Kidney glomerular epithelial cell (primary cell): Measurements from ENCODE around the gene PTGES.
"Not testable (repeated sequence)": the region's sequence is repeated elsewhere in the genome, so short reads cannot be mapped to it uniquely, and the experiment has no call there.

ENCODE experiments used
- DNase-seq: peaks from one replicate; lab custom pipeline; 2025; lab: John Stamatoyannopoulos, UW

PTGES gene

GRCh38 chr9:129770741-129771140, 17.9 kb upstream of the PTGES start:
- DNase-seq: no peak

- no peak for DNase-seq
Measured at GRCh38 chr9:129769669-129770068, 16.8 kb upstream of the PTGES start.

DNA sequence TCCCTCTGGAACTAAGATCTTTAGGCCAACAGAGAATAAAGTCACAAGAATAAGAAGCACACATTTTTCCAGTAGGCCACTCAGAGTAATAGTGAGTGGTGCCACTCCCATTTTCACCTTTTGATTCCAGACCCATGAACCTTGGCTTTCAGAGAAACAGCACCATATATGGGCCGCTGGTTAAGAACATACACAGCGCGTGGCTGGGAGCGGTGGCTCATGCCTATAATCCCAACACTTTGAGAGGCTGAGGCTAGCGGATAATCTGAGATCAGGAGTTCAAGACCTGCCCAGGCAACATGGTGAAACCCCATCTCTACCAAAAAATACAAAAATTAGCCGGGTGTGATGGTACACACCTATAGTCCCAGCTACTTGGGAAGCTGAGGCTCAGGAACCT, 15.6 kb upstream of the PTGES start:
- no peak for DNase-seq

- DNase-seq: no peak
Measured at GRCh38 chr9:129765764-129766317, 13.0 kb upstream of the PTGES start.

DNA sequence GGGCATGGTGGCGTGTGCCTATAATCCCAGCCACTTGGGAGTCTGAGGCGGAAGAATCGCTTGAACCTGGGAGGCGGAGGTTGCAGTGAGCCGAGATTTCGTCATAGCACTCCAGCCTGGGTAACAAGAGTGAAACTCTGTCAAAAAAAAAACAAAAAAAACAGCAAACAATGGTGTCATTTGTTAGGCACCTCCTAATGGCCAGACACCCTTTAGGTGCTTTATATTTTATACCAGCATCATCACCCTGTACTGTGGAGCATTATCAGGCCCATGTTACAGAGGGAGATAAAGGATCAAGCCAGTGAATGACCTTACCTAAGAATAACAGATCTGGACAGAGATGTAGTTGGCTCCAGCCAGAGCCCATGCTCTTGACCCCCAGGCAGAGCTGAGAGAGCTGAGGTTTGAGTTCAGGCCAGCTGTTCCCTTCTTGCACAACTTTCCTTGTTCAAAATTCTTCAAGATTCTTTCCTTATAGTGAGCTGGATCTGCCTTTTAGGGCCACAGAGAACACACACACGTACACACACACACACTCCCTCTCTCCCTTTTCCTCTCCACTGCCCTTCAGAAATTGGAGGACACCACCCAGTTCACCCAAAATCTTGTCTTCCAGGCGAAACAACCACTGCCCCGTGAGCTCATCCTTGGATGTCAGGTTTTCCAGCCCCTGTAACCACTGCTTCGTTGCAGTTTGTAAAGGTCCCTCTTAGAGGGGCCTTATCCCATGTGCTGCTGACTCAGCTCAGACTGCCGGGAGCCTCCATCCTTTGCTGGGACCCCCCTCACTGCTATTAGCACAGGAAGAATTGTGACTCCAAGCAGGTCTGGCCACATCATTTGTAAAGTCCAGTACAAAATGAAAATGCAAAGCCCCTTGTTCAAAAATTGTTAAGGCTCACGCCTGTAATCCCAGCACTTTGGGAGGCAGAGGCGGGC, 10.4 kb upstream of the PTGES start:
- no peak for DNase-seq

DNA sequence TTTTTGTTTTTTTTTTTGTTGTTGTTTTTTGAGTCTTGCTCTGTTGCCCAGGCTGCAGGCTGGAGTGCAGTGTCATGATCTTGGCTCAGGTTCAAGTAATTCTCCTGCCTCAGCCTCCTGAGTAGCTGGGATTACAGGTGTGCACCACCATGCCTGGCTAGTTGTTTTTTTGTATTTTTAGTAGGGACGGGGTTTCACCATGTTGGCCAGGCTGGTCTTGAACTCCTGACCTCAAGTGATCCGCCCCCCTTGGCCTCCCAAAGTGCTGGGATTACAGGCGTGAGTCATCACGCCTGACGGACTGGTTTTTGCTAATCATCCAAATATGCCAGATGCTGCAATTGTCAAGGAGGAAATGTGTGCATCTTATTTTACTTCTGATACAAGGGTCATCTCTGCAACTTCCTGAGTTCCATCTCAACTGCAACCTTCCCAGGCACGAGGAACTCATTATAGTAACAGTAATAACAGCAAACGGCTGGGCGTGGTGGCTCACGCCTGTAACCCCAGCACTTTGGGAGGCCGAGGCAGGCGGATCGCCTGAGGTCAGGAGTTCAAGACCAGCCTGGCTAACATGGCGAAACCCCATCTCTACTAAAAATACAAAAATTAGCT, 9.6 kb upstream of the PTGES start:
- peak; percentile 15 for DNase-seq

GRCh38 chr9:129761901-129762369, 9.1 kb upstream of the PTGES start:
- peak; percentile 41 for DNase-seq

DNA sequence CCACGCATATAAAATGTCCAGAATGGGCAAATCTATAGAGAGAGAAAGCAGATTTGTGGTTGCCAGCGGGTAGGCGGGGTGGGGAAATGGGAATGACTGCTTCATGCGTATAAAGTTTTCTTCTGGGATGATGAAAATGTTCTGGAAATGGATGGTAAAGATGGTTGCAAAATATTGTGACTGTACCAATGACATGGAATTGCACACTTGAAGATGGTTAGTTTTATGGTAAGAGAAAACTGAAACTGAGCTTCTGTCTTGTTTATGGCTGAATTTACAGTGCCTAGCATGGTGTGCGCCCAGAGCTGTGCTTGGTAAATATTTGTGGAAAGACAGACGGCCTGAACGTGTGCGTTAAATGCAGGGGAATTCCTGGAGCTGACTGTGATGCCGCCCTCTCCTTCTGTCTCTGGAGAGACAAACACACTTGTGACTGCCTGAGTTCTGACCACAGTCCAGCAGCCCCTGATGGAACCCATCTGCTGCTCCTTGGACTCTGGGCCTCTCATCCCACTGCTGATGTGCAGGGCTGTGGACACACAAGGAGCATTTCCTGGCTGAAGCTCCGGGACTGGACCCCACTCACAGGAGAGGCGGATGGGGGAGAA, 8.6 kb upstream of the PTGES start:
- no peak for DNase-seq

GRCh38 chr9:129760784-129761183, 7.9 kb upstream of the PTGES start:
- not testable (repeated sequence) for DNase-seq

DNA sequence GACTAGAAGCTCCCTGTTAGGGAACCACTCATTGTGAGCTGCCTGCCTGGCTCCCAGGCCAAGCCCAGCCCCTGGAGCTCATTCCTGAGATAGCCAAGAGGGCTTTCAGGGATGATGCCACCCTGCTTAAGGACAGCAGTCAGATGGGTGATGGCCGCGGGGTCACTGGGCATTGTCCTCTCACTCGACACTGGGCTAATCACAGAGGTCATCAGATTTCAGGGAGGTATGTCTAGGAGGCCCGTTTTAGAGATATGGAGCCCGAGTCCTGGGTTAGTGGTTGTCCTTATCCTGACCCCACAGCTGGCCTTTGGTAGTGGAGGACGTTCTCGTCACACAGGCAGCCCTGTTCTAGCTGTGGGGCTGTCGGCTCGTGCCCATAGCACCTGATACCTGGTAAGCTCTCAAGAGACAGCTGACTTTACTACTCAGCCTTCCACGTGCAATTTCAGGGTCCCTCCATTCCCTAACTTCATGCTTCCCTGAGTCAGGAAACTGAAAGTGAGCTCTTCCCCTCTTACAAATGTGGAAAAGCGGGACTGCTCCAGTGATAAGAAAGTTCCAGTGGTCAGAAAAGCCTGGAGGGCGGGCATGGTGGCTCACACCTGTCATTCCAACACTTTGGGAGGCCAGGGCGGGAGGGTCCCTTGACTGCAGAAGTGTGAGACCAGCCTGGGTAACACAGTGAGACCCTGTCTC, 7.1 kb upstream of the PTGES start:
- no peak for DNase-seq

- DNase-seq: no peak
Measured at GRCh38 chr9:129759319-129759718, 6.5 kb upstream of the PTGES start.

DNA sequence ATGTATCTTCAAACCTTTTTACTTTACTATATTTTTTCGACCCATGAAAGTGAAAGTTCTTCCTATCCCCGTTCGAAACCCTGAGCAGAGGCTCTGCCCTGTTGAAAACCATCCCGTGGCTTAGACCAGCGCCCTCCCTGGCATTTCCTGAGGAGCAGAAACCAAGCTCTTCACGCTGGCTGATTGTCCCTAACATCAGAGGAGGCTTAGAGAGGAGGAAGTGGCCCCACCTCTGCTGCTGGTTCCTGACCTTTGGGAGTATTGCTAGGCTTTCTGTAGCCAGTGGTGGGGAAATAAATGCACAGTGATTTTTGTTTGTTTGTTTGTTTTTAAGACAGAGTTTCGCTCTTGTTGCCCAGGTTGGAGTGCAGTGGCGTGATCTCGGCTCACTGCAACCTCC, 4.2 kb upstream of the PTGES start:
- DNase-seq: no peak

GRCh38 chr9:129756191-129756590, 3.3 kb upstream of the PTGES start:
- no peak for DNase-seq

DNA sequence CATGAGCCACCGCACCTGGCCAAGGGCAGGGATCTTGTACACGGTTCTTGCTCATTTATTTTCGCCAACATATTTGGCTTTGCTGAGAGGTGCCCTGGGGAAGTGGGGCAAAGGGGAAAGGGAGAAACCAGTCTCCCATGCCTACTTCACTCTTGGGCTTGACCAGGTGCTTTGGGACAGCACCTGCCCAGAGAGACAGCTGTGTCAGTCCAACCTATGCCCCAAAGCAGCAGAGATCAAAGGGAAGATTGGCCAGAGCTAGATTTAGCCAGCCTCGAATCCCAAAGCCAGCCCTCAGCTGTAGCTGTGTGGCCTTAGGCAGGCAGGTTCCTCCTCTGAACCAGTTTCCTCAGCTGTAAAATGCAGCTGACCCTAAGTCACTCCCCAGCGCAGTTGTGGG, 2.3 kb upstream of the PTGES start:
- DNase-seq: no peak

- no peak for DNase-seq
Measured at GRCh38 chr9:129751841-129752801, 721 bp downstream of the PTGES start.

GRCh38 chr9:129750013-129750638, 2.7 kb downstream of the PTGES start:
- DNase-seq: no peak

DNA sequence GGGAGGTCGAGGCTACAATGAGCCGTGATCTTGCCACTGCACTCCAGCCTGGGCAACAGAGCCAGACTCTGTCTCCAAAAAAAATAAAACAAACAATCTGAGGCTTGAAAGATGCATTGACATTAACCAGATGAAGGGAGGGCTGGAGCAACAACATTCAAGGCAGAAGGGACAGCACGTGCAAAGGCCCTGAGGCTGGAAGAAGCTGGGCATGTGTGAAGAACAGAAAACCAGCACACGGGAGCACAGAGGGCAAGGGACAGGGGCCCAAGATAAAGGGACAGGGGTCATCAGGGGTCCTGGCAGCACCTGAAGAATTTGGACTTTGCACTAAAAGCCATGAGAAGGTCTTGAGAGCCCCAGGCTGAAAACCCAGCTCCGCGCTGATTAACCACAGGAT, 3.3 kb downstream of the PTGES start:
- DNase-seq: no peak

DNA sequence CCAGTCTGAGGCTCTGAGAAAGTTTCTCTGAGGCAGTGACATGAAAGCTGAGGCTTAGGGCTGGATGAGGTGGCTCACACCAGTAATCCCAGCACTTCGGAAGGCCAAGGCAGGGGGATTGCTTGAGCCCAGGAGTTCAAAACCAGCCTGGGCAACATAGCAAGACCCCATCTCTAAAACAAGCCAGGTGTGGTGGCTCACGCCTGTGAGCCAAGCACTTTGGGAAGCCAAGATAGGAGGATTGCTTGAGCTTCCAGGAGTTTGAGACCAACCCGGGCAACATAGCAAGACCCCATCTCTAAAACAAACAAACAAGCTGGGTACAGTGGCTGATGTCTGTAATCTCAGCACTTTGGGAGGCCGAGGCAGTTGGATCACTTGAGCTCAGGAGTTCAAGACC, 3.8 kb downstream of the PTGES start:
- not testable (repeated sequence) for DNase-seq

DNA sequence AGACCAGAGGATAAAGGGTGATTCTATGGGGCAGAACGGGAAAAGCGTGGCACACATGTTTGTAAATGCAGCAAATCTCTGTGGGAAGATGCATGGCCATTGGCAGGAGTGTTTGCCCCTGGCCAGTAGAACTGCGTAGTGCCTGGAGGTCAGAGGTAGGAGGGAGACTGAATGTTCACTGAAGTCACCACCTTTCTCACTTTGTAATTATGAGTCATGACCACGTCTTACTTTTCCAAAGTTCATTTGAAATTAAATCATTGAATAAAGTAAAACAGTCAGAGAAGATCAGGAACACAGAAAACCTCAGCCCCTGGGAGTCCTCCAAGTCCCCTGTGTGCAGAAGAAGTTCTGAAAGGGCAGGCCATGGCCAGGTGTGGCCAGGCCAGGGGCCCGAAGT, 4.6 kb downstream of the PTGES start:
- no peak for DNase-seq

- no peak for DNase-seq
Measured at GRCh38 chr9:129746092-129746777, 6.6 kb downstream of the PTGES start.
